SIG-M5 treated with dmso at 0.1 percent for 504 hours (cell line): ENCODE results near the gene NEK11.
A peak's percentile ranks its signal among the peaks of the same experiment; 100 is the strongest.

Experiments used
- DNase-seq: peaks from one replicate; lab custom pipeline; 2025; ENCODE audit not compliant: unreplicated experiment; lab: John Stamatoyannopoulos, UW

NEK11 gene

DNA sequence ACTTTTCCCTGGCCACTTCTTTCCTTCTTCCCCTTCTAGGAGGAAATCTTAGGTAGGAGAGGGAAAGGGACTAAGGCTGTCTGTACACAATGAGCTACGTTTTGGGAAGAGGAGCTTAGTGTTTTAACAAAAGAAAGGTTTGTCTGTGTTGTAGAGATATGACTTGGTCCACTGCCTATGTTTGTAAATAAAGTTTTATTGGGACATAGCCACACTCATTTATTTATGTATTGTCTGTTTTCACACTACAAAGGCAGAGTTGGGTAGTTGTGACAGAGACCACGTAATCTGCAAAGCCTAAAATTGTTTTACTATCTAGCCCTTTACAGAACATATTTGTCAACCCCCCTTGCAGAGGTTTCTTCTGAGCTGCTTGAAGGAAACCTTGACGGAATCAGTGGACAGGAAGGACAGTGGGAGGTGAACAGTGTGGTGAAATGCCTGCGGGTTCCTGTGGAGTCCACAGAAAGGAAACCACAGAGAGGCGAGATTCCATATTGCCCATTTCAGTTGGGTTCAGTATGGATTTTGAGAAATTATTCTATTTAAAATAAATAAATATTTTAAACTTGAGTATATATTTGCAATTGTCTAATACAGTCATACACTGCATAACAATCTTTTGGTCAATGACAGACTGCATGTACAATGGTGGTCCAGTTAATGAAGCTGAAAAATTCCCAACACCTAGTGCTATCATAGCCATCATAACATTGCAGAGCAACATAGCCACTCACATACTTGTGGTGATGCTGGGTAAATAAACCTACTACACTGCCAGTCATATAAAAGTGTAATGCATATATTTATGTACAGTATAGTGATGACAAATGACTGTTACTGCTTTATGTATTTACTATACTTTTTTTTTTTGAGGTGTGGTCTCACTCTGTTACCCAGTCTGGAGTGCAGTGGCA, 197.0 kb downstream of the NEK11 start:
- DNase-seq: no peak

DNA sequence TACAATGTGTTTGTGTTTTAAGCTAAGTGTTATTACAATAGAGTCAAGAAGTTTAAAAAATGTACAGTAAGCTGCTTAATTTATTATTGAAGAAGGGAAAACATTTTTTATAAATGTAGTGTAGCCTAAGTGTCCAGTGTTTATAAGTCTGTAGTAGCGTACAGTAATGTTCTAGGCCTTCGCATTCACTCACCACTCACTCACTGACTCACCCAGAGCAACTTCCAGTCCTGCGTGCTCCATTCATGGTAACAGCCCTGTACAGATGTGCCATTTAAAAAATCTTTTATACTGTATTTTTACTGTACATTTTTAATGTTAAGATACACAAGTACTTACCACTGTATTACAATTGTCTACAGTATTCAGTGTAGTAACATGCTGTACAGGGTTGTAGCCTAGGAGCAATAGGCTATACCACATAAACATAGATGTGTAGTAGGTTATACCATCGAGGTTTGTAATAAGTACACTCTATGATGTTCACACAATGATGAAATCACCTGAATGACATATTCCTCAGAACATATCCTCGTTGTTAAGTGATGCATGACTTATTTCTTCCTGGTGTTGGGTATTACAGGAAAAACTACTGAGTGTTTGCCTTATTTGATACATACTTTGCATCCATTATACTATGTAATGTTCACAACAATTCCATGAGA, 198.3 kb downstream of the NEK11 start:
- DNase-seq: no peak

DNA sequence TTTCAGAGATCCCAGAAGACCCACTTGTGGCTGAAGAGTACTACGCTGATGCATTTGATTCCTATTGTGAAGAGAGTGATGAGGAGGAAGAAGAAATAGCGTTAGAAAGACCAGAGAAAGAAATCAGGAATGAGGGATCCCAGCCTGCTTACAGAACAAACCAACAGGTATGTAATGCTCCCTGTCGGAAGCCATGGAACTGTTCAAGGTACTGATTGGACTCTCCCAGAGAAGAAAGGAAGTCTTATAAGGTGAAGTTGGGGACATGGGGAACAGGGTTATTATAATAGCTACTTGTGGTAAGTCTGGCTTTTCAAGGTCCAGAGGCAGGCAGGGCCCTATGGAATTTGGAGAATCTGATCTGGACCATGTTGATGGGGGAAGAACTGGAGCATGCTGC, 201.8 kb downstream of the NEK11 start:
- DNase-seq: no peak

DNA sequence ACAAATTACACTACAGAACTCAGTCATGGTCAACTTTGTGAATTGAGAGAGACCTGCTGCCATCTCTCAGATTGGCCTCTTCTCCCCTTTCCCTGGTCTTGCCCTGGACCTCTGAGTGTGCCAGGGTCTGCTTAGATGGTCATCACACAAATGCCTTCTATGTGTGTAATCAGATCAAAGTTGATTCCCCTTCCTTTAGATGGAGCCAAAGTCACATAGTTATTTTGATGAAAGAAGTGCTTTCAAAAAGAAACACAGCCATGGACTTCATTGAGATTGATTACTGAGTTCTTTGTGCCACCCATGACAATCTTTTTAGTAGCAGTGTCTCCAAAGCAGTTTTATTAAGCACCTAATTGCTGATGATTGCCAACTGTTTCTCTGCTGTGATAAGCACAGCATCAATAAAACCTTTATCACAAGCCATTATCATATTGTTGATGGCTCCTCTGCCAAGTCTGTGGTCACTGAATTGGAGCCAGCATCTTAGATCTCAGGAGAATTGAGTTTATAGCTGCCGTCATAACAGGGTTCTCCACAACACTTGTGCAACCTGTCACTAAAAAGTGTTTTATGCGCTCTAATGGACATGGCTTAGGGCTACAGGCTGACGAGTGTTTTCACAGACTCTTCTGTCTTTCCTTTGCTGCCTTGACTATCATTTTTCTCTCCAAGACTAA, 205.2 kb downstream of the NEK11 start:
- no peak for DNase-seq

DNA sequence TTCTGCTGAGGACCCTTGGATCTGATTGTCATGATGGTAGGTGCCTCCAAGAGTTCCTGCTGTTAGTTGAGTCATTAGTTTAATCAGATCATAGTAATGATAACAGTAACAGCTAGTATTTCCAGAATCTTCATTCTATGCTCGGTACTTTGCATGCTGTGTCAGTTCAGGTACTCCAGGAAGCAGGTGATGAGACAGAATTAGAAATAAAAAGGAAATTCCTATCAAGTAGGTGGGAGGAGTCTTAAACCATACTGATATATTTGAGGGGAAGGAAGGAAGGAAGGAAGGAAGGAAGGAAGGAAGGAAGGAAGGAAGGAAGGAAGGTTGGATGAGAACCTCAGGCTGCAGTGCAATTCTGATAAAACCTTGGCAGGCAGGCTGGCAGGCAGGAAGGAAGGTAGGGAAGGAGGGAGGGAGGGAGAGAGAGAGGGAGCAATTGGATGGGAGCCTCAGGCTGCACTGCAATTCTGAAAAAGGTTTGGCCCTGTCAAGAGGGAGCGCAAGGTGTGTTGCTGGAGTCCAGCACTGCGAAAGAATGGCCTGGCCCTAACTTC, 206.1 kb downstream of the NEK11 start:
- DNase-seq: no peak

DNA sequence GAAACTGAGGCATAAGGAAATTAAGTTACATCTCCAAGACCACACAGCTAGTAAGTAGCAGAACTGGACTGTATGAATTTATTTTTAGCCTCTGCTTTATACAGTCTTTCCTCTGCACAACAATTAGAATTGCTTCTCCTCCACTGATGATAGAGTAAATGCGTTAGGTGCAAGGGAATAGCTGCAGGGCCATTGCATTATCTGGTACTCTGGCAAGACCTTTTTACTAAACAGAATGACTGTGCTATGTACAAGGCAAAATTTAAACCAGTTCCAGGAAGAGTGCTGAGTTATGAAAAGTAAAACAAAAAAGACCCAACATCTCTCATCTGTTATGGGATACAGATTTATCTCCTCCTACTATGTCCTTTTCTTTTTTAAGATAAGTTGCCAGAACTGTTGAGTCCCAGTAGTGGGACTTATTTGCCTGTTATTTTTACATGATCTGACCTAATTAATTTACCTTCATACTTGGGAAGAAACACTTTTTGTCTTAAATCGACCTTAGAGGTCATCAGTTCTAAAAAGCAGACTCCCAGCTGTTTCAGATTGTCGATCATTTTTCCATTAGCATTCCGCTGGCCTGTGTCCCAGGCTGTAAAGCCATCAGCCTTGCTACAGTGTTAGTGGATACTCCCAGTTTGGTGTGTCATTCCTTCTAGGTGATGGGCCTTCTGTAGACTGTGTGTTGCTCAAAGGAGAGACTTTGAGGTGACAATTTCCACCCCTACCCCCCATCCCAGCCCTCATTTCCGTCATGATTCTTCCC, 207.4 kb downstream of the NEK11 start:
- DNase-seq: no peak

DNA sequence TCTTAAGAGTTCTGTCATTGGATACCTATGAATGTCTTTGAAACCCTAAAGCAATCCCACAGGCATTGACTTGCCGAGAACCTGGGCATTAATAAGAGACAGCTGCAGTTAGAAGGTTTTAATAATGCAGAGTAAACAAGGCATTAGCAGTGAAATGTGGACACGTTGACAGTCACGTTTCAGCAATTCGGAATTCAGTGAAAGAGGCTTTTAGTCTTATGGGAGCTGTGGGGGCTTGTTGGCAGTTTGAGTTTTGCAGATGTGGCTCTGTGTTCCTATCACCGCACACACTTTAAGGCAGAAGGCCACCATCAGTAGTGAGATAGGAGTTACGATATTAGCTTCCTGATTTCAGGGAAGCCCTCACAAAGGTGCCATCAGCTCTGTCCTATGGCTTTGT, 209.7 kb downstream of the NEK11 start:
- DNase-seq: no peak

DNA sequence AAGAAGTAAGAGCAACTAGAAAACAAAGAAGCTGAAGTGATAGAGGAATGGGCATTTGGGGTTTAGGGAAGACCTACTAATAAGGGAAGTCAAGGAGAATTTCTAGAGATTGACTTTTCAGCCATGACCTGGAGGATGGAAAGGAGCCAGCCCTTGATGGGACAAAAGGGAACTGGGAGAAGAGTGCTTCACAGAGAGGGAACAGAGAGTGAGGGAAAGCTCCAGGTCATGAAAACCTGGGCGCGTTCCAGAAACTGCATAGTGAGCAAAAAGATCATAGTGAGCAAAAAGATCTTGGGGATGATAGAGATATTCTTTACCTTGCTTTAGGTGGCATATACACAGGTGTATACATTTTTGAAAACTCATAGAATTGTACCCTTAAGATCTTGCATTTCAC, 211.8 kb downstream of the NEK11 start:
- DNase-seq: no peak

DNA sequence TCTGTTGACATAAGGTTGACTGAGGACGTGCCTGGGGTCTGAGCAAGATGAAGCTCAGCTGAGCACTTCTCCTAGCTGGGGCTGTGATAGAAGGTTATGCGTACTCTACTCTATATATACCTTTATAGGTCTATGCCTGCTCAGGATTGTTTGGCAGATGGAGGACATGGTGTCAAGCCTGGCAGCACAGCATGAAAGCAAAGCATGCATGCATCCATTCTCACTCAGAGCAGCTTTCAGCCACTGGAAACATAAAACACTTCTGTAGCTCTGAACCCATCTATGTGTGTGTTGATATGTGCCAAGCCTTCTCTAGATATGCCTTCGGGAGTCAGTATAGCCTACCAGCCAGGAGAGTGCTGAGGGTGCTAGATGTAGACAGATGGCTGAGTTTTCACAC, 212.6 kb downstream of the NEK11 start:
- no peak for DNase-seq

DNA sequence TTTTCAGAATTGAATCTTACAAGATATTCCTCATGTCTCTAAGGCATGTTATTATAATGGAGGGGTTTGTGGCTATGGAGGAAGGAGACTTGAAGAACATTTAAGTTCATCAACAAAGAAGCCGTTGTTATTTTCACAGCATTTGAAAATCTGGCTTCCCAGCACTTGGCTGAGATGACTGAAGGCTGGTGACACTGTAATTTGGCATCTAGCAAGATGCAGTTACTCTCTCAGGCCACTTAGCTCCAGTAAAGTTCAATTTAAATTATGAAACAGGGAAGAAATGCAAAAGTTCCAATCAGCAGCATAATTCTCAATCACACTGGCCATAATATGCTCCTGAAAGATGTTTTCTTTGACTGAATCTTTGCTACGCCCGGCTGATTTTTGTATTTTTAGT, 215.5 kb downstream of the NEK11 start:
- DNase-seq: peak; percentile 22

DNA sequence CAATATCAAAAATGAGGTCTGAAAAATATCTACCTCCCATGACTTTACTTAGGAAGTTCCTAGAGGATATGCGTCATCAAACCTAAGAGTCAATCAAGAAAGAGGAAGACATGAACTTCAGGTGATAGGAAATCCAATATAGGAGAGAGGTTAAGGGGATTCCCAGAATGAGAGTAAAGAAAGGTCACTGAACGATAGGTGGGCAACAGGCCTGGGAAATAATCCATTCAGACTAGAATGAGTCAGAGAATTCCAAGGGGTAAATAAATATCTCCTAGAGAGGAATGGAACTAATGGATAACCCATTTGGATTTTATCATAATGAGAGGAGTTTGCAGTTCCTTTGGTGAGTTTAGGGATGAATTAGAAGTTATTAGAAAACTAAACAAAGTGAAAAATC, 223.8 kb downstream of the NEK11 start:
- DNase-seq: no peak

DNA sequence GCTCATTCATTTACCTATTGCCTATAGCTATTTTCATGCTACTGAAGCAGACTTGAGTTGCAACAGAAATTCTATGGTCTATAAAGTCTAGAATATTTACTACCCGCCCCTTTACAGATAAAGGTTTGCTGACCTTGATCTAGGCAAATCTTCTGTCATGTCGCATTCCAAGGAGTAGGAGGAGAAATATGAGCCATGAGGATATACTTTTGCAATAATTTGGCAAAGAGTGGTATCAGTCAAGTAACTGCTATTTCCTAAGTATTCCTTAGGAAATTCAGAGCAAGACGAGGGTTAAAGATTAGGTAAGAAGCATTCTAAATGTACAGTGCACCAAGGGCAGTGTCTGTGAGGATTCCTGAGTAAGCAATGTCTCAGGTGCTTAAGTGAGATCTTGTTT, 233.8 kb downstream of the NEK11 start:
- no peak for DNase-seq

DNA sequence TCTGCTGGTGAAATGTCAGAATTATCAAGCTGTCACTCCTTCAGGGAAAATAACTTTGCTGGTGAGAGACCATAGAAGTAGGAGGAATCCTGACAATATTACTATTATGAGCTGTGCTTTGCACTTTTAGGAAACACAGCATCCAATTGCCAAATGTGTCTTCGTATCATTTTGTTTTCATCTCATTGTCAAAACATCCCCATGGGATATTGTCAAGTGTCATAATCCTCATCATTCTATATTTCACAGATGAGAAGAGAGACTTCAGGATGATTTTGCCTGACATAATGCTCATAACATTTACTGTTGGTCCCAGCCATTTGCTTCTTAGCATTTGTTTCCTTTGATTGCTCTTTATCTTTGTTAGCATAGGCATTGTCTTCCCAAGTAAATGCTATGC, 234.4 kb downstream of the NEK11 start:
- no peak for DNase-seq

DNA sequence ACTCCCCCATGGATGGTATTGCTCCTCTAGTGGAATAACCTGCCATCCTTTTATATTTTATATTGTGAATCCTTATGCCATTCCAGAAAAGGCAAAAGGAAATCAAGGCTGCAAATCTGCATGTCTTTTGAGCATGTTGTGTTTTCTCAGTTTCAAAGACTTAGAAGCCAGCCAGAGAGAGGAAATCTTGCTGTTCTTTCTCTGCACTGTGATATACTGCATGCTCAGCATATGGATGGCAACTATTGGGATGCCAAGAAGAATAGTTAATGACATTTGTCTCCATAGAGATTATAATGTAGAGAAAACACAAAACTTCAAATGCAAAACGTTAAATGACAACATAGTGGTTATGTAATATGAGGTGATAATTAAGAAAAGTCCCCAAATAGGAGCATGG, 248.9 kb downstream of the NEK11 start:
- DNase-seq: no peak

DNA sequence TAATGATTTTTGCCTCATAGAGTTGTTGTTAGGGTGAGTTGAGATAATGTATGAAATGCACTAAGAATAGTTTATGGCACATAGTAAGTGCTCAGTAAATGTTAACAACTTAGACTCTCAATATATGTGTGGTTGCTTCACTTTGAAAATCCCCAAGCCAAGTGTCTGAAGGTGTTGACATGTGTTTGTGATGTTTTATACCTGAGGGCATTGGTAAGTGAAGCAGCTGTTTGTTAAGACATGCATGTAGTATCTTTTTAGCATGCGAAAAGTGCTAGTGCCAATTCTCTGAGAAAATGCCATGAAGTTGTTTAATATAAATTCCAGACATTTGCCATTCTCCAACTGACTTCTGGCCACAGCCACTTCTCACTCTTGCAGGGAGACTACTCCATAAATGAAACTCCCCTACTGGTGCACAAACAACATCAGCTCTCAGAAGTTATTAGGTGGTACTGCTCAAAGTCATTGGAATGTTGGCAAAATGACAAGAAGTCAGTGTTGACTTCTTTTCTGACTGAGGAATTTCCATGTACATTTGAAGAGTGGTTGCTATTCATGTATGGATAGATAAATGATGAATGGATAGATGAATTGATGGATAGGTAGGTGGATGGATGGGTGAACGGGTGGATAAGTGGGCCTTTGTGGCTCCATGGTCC, 251.3 kb downstream of the NEK11 start:
- no peak for DNase-seq

DNA sequence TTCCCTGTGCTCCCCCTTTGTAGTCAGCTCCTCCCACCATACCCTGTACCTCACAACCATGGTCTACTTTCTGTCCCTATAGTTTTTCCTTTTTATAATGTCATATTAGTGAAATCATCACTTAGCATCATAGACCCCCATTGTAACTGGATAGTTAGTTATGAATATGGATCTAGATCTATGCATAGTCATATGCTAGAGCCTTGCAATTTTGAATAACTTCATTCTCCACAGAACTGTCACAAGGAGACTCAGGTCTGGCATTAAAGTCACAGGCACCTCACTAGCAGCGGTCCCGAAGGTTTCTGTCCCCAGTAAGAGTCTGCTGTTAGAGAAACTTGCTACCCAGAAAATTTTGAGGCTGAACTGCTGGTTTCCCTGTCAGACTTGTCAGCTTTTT, 252.9 kb downstream of the NEK11 start:
- DNase-seq: no peak

DNA sequence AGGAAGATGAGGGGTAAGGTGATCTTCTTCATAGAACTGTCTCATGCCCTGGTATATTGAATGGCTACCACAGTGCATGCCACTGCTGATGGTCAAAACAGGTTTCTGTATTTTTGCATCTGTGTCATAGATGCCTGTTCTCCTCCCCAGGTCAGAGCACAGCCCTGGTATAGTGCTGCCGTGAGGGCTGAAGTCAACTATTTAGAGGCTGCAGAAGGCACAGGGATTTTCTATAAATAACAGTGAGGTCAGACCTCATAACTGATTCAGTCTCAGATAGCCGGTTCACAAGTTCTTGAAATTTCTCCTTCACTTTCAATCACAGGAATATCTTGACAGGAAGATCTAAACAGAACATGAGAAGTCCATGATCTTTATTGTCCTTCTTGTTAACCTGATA, 255.7 kb downstream of the NEK11 start:
- DNase-seq: no peak

DNA sequence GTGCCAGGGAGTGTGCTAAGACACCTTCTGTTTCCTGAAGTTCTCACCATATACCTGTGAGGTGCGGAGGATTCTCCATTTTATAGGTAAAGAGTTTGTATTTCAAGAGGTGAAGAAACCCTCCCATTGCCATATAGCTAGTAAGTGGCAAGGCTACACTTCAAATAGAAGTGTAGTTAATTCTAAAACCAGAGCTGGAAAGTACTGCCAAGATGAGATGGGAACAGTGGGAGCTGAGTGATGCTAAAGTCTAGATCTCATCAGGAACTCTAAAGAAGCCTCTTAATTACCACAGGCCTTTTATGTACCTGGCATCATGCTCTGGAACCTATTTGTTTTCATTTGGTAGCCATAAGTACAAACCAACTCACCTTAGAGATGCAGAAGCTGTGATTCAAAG, 256.3 kb downstream of the NEK11 start:
- no peak for DNase-seq

DNA sequence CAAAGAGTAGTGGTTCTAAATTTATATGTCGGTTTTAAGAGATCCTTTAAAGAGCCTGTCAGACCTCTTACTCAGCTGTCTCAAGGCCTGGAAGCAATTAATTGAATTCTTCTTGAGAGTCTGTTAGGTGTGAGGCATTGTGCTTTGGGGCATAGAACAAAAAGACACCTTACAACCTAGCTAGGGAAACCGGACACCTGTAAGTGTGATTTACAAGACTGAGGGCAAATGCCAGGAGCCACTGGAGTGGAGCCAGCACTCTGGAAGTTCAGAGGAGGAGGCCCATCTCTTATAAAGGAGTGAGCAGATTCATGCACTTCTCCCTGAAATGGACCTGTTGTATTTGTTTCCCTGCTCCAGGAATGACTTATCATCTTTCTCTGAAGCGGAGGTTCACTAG, 257.2 kb downstream of the NEK11 start:
- no peak for DNase-seq

DNA sequence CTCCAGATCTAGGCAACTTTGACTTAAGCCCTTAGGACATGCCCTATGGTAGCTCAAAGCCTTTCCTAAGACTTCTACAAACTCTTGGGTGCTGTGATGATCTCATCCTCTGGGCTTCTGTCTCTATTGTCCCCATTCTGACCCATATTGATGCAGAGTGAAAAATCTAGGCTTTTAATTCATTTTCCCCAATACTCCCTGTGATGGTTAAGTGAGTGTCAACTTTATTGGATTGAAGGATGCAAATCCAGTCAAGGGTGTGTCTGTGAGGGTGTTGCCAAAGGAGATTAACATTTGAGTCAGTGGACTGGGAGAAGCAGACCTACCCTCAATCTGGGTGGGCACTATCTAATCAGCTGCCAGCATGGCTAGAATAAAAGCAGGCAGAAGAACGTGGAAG, 257.6 kb downstream of the NEK11 start:
- DNase-seq: no peak
